NCI-H69 (cell line): ENCODE measurements around the gene PROB1.
"Not testable (repeated sequence)": the region's sequence is repeated elsewhere in the genome, so short reads cannot be mapped to it uniquely, and the experiment has no call there.

Experiments
- DNase-seq: peaks from one replicate; lab custom pipeline; 2025; lab: John Stamatoyannopoulos, UW

Gene PROB1

DNA sequence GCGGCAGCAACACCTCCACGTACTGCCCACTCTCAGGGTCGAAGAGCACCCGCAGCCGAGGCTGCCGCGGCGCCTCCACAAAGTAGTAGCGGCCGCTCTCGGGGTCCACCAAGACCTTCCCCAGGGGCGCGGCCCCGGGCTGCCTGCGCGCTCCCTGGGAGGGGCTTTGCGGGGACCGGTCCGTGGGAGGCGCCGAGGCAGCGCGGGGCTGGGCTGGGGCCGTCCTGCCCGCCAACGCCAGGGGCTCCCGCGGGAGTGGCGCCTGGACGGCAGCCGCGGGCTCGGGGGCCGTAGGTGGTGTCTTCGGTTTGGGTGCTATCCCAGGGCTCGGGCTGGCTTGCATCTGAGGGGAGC is 2.6 kb downstream of the PROB1 start:
- DNase-seq, result no peak

DNA sequence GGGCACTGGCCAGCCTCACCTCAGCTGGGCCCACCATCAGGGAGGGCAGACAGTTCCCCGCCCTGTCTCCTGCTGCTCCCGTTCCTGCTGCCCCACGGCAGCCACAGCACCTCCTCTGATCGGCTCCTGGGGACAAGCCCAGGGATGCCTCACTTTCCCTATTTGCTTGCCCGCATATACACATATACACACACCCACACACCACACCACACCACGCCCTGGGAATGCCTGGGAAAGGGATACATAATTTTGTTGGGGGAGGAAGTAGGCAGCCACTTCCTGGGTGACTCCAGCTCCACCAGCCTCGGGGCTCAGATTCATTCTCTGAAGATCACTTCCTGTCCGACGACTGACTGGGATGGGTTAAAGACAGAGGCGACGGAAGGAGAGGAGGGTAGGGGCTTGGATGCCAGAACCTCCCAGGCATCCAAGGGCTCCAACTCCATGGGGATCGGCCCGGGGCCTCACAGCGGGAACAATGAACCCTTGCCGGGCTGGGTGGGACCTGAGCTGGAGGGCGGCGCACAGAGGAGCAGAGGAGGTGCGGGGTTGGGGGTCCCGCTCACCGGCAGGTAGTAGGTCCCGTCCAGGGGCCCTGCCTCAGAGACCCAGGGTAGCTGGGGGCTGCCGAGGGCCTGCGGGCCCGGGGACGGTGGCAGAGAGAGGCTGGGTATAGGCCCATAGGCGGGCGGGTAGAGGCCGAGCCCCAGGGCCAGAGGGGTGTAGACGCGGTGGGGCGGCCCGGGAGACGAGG is 3.2 kb downstream of the PROB1 start:
- DNase-seq, result peak; percentile 24

DNA sequence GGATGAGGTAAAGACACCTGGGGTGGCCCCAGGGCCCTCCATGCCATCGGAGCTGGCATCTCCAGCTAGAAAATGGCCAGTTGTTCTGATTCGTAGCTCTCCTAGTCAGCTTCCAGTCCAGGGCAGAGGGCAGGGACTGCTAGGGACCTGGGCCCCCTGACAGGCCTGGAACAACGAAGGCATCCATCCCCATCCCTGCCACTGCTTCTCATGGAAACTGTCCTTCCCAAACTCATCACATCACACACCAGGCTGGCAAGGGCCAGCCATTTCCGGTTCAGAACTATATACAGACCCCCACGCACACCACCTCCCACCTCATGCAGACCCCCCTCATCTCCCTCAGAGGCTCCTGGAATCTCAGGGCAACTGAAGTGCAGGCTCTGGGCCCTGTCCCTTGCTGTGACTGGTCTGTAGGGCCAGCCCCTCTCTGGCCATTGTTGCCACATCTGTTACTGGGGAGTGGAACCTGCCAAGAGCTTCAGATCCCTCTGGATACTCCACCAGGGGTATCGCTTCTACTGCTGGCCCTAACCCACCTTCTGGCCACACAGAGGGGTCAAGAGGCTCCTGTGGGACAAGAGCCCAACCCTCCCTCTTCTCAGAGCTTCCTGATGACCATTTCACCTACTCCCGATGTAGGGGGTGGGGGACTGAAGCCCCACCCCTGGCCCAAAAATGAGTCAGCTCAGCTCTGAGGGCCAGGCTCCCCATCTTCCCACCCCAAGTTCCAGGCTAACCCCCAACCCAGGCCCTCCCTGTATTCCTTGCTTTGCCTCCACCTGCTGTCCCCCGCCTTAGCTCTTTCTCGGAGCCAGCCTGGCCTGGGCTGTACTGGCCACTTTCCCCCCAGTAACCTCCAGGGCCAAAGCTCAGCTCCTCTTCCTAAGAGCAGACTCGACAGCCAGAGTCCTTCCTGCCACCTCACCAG is 4.0 kb downstream of the PROB1 start:
- DNase-seq, result peak; percentile 21

DNA sequence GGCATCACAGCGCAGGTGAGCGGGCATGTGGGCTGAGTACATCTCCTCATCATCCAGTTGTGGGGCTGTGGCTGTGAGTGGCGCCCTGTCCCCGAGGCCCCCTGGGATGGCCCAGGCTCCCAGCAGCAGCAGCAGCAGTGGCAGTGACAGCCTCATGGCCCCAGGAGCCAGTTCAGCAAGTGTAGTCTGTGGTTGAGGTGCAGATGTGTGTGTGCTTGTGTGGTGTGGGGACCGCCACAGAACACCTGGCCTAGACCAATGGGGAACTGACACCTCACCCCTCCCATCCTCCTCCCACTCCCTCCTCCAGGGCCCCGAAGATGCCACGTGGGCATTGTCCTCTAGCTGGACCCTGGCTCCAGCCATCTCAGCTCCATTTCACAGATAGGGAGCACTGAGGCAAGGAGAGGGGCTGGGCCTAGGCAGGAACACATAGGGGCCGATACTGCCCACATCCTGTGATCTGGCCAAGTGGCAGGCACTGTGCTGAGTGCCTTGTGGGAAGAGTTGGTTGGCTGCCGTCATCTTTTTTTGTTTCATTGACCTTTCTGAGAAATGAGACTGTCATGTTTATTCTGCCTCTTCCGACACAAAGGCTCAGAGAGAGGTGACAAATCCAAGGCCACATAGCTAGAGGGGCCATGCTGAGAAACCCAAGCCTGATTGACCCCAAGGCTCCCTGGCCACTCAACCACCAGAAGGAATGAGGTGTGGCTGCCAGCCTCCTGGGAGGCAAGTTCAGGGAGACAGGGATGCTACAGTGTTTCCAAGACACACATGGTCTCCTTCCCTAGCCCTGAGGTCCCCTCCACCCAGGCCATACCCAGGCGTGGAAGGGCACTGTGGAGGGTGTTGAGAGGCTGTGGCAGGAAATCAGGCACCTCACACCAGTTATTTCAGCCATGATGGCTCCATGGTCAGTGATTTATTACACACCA is 4.9 kb downstream of the PROB1 start, which contains the start of gene MZB1:
Gene MZB1 (minus strand): TSS at position 213 of the 938 bp plus-strand sequence. CDS start 57 bp downstream, at position 156.
- no peak for DNase-seq

DNA sequence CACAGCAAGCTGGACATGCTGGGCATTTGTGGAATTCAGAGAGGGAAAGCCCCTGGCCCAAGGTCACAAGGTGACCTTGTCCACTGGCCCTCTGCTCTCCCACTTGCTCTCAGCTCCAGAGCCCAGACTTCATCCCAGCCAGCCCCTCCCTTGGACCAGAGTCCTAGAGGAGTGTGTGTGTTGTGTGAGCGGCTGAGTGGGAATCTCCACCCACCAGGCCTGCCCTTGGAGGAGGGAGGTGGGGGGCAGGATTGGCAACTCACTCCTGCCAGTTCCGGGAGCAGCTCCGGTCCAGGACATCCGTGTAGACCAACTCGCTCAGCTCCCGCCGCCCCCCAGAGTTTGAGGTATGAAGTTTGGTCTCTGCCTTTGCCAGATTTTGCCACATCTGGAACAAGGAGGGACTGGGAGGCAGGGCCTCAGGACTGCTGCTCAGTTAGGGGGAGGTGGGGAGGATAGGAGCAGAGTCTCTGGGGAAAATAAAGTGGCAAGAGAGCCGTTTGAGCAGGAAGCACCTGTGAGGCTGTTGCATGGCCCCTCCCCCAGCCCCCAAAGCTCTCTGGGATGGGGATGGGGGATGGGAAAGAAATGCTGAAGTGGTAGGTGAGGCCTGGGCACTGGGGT is 6.6 kb downstream of the PROB1 start:
- peak; percentile 49 for DNase-seq

DNA sequence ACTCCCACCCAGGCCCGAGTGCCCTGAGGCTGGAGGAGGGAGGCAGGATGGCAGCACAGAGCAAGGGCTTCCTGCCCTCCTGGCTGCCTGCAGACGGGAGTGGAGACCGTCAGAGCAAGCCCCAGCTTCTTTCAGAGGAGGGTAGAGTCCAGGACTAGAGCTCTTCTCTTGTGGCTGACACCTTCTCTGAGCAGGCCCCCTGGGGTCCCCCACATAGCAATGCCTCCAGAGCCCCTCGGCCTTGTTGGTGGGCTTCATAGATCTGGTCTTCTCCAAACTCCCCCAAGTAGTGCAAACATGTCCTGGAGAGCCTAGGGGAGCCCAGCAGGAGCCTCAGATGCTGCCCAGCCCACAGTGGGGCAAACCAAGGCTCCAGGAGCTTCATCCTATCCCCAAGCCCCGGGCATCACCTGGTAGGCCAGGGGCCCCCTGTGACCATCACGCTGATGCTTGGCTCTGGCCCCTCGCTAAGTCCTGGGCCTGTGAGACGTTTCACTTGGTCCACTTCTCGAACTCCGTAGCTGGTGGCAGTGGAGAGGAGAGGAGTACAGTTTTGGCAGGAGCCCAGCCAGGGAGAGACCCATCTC is 7.2 kb downstream of the PROB1 start:
- no peak for DNase-seq

DNA sequence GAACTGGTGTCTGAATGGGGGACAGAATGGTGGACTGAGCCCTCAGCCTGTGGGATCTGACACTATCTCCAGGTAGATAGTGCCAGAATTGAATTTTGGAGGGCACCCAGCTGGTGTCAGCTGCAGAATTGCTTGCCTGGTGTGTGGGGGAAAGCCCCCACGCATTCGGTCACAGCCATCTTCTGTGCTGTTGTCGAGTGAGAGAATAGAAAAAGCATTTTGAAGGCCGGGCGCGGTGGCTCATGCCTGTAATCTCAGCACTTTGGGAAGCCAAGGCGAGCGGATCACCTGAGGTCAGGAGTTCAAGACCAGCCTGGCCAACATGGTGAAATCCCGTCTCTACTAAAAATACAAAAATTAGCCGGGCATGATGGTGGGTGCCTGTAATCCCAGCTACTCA is 7.9 kb downstream of the PROB1 start:
- DNase-seq, result not testable (repeated sequence)

DNA sequence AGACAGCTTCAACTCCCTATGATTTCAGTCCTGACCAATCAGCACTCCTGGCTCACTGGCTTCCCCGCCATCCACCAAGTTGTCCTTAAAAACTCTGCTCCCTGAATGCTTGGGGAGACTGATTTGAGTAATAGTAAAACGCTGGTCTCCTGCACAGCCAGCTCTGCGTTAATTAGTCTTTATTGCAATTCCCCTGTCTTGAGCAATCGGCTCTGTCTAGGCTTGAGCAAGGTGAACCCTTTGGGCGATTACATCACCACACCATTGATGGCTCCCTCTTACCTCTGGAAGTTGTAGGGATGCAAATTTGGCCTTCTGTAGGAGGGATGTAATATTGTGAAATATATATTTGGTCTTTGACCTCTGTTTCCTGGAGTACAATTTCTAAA is 8.9 kb downstream of the PROB1 start:
- DNase-seq, result no peak

DNA sequence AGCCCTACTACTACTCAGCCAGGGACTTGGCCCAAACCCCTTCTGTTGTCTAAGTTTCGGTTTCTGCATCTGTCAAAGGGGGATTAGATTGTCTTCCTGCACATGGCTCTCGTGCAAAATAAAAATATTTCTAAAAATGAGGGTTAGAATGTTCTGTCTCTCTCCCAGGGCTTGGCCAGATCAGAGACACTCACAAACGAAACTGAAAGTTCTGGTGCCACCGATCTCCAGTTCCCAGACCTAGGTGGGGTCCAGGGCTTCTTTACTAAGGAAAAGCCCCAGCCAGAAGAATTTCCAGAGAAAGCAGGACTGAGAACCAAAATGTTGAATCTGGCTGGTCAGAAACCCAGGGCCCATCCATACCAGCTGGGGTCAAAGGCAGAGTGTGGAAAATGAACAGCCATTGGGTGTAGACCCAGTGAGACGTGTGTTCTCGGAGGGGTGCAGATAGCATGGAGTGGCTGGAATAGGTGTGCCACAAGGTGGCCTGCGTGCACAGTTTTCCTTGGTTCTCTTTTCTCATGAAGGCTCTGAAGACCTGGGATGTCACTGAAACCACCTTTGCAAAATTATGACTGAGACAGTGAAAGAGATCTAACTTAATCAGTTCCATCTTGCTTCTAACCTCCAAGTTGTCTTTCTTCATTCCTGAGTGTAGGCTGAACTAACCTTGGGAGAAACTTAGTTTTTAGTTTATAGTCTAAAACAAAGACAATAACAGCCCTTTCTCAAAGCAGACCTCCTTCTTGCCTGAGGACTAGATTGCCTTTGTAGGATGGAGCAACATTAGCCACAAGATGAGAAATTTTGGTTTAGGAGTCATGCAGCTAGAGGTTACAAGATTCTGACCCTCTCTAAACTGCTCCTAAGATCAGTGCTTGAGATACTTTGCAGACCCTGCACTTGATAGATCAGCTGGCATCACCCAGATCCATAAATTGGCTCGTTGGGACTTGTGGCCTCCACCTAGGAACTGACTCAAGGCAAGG is 9.5 kb downstream of the PROB1 start:
- peak; percentile 30 for DNase-seq

DNA sequence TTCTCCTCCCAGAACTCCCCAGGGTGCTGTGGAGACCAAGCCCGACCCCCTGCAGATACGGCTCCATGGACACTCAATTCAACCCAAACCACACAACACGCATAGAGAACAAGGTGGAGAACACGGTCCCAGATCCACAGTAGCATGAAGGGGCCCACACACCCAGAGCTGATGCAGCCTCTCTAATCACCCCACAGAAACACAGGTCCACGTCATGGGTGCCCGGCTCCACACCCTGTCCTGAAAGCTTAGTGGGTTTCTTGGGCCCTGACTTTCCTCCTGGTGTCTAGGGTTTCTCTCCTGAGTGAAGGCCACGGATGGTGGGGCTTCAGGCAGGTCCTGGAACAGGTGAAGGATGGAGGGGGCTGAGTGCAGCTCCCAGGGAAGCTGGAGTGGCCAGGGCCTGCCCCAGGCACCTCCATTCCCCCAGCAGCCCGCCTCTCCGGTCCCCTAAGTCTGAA is 10.3 kb downstream of the PROB1 start:
- no peak for DNase-seq

DNA sequence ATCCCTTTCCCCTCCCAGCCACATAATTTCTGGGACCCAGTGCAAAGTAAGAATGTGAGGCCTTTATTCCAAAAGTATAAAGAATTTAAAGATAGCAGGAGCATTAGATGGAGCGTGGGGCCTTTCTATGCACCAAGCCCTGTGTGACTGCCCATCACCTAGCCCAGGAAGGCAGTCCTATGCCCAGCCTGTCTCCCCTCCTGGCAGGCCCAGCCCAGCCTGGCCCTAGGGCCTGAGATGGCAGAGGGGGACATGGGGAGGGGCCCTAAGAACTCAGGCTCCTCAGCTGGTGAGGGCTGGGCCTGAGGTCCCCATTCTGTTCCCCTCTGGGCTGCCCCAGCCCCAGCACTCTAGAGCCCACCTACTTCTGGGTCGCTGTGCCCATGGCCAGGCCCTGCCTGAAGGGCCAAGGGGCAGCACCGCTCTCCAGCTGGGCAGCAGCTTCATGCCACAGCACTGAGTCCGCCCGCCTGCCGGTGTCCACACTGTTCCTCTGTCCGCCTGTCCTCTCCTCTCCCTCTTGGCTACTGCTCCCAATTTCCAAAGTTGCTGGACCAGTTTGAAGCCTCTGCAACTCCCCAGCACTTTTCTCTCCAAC is 10.8 kb downstream of the PROB1 start:
- no peak for DNase-seq

DNA sequence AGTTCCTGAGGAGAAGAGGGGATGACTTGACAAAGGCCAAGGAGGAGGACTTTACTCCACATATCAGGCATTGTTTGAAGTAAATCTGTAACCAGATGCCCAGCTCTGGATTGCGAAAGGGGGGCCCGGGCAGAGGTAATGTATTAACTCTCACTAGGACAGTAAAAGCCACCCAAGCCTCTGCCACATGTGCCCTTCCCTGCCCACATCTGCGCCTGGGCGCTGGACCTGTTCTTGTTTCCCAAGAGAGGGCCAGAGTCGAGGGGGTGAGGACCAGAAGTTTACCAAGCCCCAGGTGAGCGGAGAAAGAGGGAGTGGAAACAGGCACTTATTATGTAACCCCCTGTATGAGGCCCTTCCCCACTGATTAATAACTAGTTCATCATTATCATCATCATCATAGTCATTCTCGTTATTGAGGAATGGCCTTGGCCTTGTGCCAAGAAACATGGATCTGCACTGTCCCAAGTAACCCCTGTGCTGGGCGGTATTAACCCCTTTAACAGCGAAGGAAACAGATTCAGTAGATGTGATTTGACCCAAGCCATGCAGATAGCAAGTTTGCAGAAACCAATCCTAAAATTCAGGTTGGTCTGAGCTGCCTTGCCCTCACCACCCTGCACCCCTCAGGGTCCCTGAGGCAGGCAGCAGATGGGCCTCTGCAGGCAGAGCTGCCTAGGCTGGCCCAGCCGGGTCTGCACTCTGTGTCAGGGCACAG is 11.5 kb downstream of the PROB1 start, which contains the start of gene SLC23A1:
Gene SLC23A1 (minus strand): TSS at position 23 of the 718 bp plus-strand sequence. CDS start 44 bp downstream, outside the sequence.
- peak; percentile 35 for DNase-seq

DNA sequence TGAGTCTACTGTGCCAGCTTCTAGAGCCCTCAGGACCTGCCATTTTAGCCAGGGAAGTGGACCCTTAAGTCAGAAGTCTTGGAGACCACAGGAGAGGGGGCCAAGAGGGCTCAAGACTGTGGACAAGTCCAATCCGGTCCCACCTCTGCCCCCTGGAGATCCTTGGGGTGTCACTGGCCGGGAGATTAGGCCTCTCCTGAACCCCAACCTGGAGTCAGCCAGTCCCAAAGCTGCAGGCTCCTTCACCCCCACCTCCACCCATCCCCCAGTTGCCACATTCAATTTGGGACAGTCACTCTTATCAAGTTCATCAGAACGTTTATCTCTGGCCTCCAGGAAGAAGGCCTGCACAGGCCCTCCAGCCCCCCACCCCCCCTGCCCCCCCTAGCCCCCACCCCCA is 12.1 kb downstream of the PROB1 start:
- no peak for DNase-seq

DNA sequence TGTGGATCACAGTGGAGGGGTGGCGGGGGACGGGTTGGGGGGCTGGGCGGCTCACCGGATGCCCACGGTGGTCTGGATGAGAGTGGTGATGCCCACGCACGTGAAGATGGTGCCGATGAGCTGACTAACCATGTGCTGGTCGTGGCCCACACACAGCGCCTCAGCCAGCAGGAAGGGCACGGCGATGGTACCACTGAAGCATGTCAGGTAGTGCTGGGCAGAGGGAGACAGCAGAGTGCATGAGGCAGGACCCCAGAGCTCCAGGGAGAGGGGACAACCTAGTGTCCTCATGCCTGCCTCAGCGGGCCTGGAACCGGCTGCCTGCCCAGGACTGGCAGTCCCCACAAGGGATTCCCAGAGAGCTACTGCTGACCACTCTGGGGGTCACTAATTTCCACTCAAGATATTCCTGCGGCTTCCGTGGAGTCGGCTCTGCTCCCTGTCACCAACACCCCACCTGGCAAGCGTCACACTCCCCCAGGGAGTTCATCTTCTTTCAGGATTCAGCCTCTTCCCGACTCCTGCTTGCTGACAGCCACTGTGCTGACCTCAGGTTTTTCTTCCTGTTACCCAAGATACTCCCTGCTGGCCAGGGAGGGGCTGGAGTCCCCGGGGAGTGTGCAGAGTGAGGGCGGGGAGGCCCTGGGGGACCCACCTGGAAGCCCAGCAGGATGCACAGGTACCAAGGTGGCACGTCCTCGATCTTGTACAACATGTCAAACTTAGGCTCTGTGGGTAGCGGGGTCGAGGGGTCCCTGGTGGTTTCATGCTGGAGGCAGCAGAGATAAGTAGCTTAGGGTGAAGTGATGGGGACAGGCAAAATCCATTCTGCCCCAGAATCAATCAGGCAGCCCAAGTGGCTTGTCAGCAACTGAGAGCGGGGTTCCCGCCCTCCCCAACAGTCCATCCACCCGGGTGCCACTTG is 12.8 kb downstream of the PROB1 start:
- DNase-seq, result peak; percentile 28

DNA sequence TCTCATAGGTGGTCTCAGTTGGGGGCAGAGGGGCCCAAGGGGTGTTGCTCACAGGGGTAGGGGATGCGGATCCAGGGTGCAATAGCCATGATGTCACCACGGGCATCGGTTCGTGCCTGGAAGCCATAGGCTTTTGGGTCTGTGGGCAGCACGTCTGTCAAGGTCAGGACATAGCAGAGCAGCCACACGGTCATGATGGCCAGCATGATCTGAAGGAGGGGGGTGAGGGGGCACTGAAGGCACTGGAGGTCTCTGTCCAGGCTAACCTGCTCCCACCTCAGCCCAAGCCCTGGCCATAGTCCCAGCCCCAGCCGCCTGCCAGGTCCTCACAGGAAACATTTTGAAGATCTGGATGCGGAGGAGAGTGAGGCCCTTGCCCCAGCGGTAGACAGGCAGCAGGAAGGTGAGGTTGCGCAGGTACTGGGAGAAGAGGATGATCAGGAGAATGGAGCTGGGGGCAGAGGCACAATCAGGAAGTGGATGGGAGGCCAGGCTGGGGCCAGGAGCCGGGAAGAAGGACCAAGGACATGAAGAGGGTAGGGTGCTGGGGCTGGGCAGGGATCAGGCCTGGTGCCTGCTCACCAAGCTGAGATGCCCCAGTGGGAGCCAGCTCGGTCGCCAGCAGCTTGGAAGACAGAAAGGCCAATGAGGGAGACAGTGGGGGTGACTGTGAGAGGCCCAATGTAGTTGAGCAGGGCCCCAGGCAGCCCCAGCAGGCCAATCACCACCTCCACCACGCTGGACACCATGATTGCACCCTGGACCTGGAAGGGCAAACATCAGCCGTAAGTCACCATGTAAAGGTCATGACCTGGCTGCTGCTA is 15.1 kb downstream of the PROB1 start:
- no peak for DNase-seq

DNA sequence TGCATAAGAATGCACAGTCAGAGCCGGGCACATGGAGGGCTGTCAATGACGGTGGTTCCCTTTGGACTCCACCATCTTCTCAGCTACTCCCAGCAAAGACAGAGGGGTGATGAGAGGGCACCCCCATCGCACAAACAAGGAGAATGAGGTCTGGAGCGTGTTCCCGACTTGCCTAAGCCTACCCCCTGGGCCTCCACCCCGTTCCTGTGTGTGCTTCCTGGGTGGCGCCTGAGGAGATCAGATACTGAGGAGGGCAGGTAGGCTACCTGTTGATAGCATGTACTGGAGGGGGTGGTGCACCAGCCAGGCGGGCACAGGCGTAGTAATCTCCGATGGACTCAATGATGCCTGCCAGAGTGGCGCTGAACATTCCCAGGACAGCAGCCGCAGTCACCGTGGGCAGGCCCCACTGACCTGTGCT is 16.0 kb downstream of the PROB1 start:
- no peak for DNase-seq
